Measurements from ENCODE around the gene UNK. TPM values are rescaled to one million over a fixed set of nuclear protein-coding genes. Genes with fewer than 3 reads are reported as not detected.

UNK gene
- total RNA-seq, 1 donor from 2014 or later: 16.7 TPM

GRCh38 chr17:75762513-75763268, 21.9 kb upstream of the UNK start:
- Mint-ChIP-seq H3K9me3 (ENCODE audit: unreplicated experiment) (no peaks in the 10 kb centered on the region), H3K4me3 (ENCODE audit: unreplicated experiment) (peak overlapping the region; percentile 74)

GRCh38 chr17:75763269-75763607, 21.4 kb upstream of the UNK start:
- Histone ChIP-seq H3K4me1 (ENCODE audit: insufficient read depth, low read length) (peaks cover 12% of the 10 kb centered on the region), H3K9ac (ENCODE audit: low read length) (no peak overlapping the region), H4K20me1 (ENCODE audit: insufficient read depth, low read length) (no peaks in the 10 kb centered on the region), H3K4me3 (ENCODE audit: insufficient read depth, low read depth, low read length) (no peak overlapping the region), H3K27me3 (ENCODE audit: insufficient read depth, low read length) (no peaks in the 10 kb centered on the region), H3K27ac (ENCODE audit: low read depth, low read length) (no peak overlapping the region), H3K36me3 (ENCODE audit: insufficient read depth, low read length) (no peaks in the 10 kb centered on the region), H3K4me2 (ENCODE audit: low read length) (no peak overlapping the region), H3K79me2 (ENCODE audit: insufficient read depth, low read length) (no peaks in the 10 kb centered on the region), H2AFZ (ENCODE audit: low read depth, low read length) (no peak overlapping the region), H3K9me3 (ENCODE audit: insufficient read depth, low read depth, low read length) (no peaks in the 10 kb centered on the region)
- no peaks in the 10 kb centered on the region for H3K4me1 Mint-ChIP-seq (ENCODE audit: low read depth, unreplicated experiment)
- H3K27me3 Mint-ChIP-seq (ENCODE audit: low read depth, unreplicated experiment): no peaks in the 10 kb centered on the region
- no peak overlapping the region for H3K4me3 Mint-ChIP-seq (ENCODE audit: unreplicated experiment)
- no peak for FAIRE-seq
- no peak overlapping the region for H3K27ac Mint-ChIP-seq (ENCODE audit: unreplicated experiment)
- no peaks in the 10 kb centered on the region for H3K9me3 Mint-ChIP-seq (ENCODE audit: unreplicated experiment)
- TF ChIP-seq EZH2 (IDR thresholded peaks at IDR 0.05; ENCODE audit: insufficient read depth, low read length) (no peak), CTCF (IDR thresholded peaks at IDR 0.05; ENCODE audit: insufficient read depth, low read depth, low read length) (no peak)
- peaks cover 4% of the 10 kb centered on the region for H3K36me3 Mint-ChIP-seq (ENCODE audit: low read depth, unreplicated experiment)
- no peak for DNase-seq (ENCODE audit: low read depth)

More at GRCh38 chr17:75762513-75763268, 21.9 kb upstream of the UNK start:
- Histone ChIP-seq H2AFZ (ENCODE audit: low read depth, low read length) (no peak overlapping the region), H3K9me3 (ENCODE audit: insufficient read depth, low read depth, low read length) (no peaks in the 10 kb centered on the region), H3K4me1 (ENCODE audit: insufficient read depth, low read length) (peaks cover 12% of the 10 kb centered on the region), H3K27ac (ENCODE audit: low read depth, low read length) (no peak overlapping the region), H4K20me1 (ENCODE audit: insufficient read depth, low read length) (no peaks in the 10 kb centered on the region), H3K27me3 (ENCODE audit: insufficient read depth, low read length) (no peaks in the 10 kb centered on the region), H3K4me2 (ENCODE audit: low read length) (no peak overlapping the region), H3K4me3 (ENCODE audit: insufficient read depth, low read depth, low read length) (no peak overlapping the region), H3K79me2 (ENCODE audit: insufficient read depth, low read length) (no peaks in the 10 kb centered on the region), H3K36me3 (ENCODE audit: insufficient read depth, low read length) (no peaks in the 10 kb centered on the region), H3K9ac (ENCODE audit: low read length) (no peak overlapping the region)
- FAIRE-seq: no peak
- H3K27me3 Mint-ChIP-seq (ENCODE audit: low read depth, unreplicated experiment): no peaks in the 10 kb centered on the region
- H3K4me1 Mint-ChIP-seq (ENCODE audit: low read depth, unreplicated experiment): no peaks in the 10 kb centered on the region
- no peak for DNase-seq (ENCODE audit: low read depth)
- H3K36me3 Mint-ChIP-seq (ENCODE audit: low read depth, unreplicated experiment): peaks cover 4% of the 10 kb centered on the region
- H3K27ac Mint-ChIP-seq (ENCODE audit: unreplicated experiment): no peak overlapping the region
- TF ChIP-seq CTCF (IDR thresholded peaks at IDR 0.05; ENCODE audit: insufficient read depth, low read depth, low read length) (no peak), EZH2 (IDR thresholded peaks at IDR 0.05; ENCODE audit: insufficient read depth, low read length) (no peak)

Measured in astrocyte (in vitro differentiated cells and primary cell).